Astrocyte of the spinal cord (primary cell): ENCODE measurements around the gene TMEM208.

ENCODE experiments used
- DNase-seq: peaks from one replicate; pipeline ENCODE4 v3.0.0; 2011; ENCODE audit warnings: low read depth, low spot score
- H3K4me3 ChIP-seq: 2 replicates; pipeline ENCODE4 v1.5.1; 2011; ENCODE audit warnings: low read depth, mild to moderate bottlenecking, low read length, moderate library complexity
- in situ Hi-C: cut with HindIII; loops from 2 replicates; pipeline ENCODE4 v1.10.0; 2017; ENCODE audit warnings: low sequenced_read_pairs
- TF ChIP-seq, protein P1 (sequence below): IDR thresholded peaks from 2 replicates; pipeline ENCODE4 v1.5.1; 2012; ENCODE audit warnings: low read depth, mild to moderate bottlenecking, low read length, inconsistent platforms

TMEM208 gene

DNA sequence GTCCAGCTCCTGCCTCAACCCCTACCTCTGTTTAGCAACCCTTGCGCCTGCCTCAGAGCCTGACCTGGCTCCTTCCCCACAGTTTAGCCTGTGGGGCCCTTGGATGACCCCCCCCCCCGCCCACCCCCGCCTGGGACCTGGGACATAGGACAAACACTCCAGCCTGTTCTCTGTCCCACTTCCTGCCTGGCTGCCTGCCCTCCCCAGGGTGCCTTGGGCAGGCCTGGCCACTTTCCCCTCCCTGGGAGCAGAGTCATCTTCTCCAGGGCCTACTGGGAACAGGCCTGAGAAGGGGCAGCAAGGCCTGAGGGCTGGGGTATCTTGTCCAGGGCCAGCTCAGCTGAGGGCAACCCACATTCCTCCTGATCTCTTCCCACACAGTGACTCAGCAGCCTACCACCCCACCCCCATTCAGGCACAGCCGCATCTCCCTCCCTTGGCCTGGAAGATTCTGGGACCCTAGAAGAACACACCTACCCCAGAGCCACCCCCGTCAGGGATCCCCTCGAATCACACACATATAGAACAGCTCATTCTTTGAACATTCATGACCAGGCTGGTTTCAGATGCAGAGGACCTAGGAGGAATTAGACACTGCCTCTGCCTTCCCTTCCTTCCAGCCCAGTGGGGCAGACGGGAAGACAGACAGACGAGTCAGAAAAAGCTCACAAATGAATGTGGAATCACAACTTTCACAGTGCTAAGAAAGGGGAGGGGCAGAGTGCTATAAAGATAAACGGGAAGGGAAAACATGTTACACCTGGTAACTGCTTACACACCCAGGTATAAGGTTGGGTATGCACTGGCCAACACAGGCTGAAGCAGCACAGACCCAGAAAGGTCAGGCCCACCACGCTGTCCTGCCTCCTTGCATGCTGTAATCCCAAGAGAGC, 14.3 kb downstream of the TMEM208 start:
- TF ChIP-seq, protein P1, sequence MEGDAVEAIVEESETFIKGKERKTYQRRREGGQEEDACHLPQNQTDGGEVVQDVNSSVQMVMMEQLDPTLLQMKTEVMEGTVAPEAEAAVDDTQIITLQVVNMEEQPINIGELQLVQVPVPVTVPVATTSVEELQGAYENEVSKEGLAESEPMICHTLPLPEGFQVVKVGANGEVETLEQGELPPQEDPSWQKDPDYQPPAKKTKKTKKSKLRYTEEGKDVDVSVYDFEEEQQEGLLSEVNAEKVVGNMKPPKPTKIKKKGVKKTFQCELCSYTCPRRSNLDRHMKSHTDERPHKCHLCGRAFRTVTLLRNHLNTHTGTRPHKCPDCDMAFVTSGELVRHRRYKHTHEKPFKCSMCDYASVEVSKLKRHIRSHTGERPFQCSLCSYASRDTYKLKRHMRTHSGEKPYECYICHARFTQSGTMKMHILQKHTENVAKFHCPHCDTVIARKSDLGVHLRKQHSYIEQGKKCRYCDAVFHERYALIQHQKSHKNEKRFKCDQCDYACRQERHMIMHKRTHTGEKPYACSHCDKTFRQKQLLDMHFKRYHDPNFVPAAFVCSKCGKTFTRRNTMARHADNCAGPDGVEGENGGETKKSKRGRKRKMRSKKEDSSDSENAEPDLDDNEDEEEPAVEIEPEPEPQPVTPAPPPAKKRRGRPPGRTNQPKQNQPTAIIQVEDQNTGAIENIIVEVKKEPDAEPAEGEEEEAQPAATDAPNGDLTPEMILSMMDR = no peak
- DNase-seq = peak; percentile 75
- no peak overlapping the region for H3K4me3 ChIP-seq
- in situ Hi-C loops = no loop called here

DNA sequence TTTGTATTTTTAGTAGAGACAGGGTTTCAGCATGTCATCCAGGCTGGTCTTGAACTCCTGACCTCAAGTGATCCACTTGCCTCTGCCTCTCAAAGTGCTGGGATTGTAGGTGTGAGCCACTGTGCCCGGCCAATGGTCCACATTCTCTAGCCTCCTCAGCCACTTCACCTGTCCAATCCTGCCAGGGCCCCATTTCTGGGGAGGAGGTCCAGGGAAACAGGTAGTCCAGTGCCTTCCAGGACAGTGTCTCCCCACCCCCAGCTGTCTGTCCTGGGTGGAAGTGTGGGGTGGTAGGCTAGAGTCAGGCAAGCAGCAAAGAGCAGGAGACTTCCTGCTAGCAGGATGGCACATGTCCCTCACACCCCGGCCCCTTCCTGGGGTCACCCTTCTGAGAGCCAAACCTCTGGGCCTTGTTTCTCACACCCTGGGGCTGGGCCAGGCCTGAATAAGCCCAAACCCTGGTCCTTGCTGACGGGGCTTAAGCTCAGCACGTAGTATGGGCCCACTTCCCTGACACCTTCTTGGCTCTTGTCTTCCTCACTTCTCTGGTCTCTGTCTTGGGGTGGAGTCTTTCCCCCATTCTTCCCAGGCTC, 15.3 kb downstream of the TMEM208 start:
- no peak overlapping the region for H3K4me3 ChIP-seq
- TF ChIP-seq, protein P1 = no peak

DNA sequence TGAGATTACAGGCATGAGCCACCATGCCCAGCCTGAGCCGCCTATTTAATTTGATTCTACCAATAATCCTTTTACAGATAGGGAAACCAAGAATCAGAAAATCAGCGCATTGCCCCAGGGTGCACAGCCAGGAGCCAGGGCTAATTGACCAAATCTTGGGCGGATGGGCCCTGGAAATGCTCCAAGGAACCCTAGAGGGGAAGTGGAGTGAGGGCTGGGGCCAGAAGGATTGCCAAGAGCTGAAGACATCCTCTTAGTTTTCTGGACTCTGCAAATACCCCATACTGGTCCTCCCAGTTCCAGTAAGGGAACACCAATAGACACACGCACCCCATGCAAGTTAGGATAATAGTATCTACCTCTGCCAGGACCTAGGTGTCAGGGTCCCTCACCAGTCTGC, 16.6 kb downstream of the TMEM208 start:
- in situ Hi-C loops = no loop called here
- TF ChIP-seq, protein P1 = no peak
- DNase-seq = no peak
- no peak overlapping the region for H3K4me3 ChIP-seq

More for the DNA sequence above, 15.3 kb downstream of the TMEM208 start:
- no peak for DNase-seq
- in situ Hi-C loops = no loop called here

- TF ChIP-seq, protein P1 = peak; percentile 1
- peak; percentile 86 for DNase-seq
- no peak overlapping the region for H3K4me3 ChIP-seq
- in situ Hi-C loops = no loop called here
Observed at GRCh38 chr16:67244387-67245185, 17.7 kb downstream of the TMEM208 start.

GRCh38 chr16:67245186-67245585, 18.3 kb downstream of the TMEM208 start:
- no peak for DNase-seq
- no peak overlapping the region for H3K4me3 ChIP-seq
- TF ChIP-seq, protein P1 = no peak
- in situ Hi-C loops = no loop called here

DNA sequence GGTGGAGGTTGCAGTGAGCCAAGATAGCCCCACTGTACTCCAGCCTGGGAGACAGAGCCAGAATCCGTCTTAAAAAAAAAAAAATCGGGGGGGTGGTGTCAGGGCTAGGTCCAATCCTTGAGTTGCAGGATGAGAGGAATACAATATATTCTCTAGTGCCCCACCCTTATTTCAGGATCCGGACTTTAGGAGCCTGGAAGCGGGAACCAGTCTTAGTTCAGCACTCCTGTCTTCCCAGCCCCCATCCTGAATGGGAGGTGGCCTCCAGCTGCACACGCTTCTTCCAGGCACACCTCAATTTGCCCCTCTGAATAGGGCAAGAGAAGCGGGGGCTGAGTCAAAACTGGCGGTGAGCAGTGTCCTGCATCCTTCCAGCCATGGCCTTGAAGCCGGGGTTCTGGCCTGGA, 18.7 kb downstream of the TMEM208 start:
- TF ChIP-seq, protein P1 = no peak
- no peak for DNase-seq
- in situ Hi-C loops = no loop called here
- peak overlapping the region; percentile 92 for H3K4me3 ChIP-seq
